Hepatocyte (in vitro differentiated cells): ENCODE measurements around the gene NPY. TPM values are rescaled to one million over a fixed set of nuclear protein-coding genes. Genes with fewer than 3 reads are reported as not detected.

Source experiments
- DNase-seq: peaks from one replicate; pipeline ENCODE4 v3.0.0-alpha.2; 2016; ENCODE audit warnings: low spot score
- H2AFZ ChIP-seq: fragments of 200-600 bp; sonication (generic); 2 replicates; pipeline ENCODE4 v1.6.0; 2016; ENCODE audit warnings: antibody characterized with exemption, mild to moderate bottlenecking
- H3K27ac ChIP-seq: fragments of 200-600 bp; sonication (generic); 2 replicates; pipeline ENCODE4 v1.5.1; 2016; ENCODE audit warnings: mild to moderate bottlenecking
- H3K27me3 ChIP-seq: fragments of 200-600 bp; sonication (generic); 2 replicates; pipeline ENCODE4 v1.6.1; 2016
- H3K36me3 ChIP-seq: fragments of 200-600 bp; sonication (generic); replicated peaks from 2 replicates; pipeline ENCODE4 v1.5.1; 2016; ENCODE audit warnings: low read depth; ENCODE audit not compliant: insufficient read depth
- H3K4me1 ChIP-seq: fragments of 200-600 bp; sonication (generic); 2 replicates; pipeline ENCODE4 v1.5.1; 2016; ENCODE audit warnings: mild to moderate bottlenecking, moderate library complexity; ENCODE audit not compliant: insufficient read depth
- H3K4me2 ChIP-seq: fragments of 200-600 bp; sonication (generic); 2 replicates; pipeline ENCODE4 v1.6.0; 2016
- H3K4me3 ChIP-seq: fragments of 200-600 bp; sonication (generic); 2 replicates; pipeline ENCODE4 v1.5.1; 2016; ENCODE audit warnings: mild to moderate bottlenecking
- H3K79me2 ChIP-seq: fragments of 200-600 bp; sonication (generic); 2 replicates; pipeline ENCODE4 v1.6.0; 2017; ENCODE audit warnings: mild to moderate bottlenecking
- H3K9me2 ChIP-seq: fragments of 200-600 bp; sonication (generic); replicated peaks from 2 replicates; pipeline ENCODE4 v1.6.0; 2017; ENCODE audit warnings: mild to moderate bottlenecking; ENCODE audit not compliant: insufficient read depth
- H3K9me3 ChIP-seq: fragments of 200-600 bp; sonication (generic); 2 replicates; pipeline ENCODE4 v1.5.1; 2016; ENCODE audit warnings: low read depth, mild to moderate bottlenecking
- H4K20me1 ChIP-seq: fragments of 200-600 bp; sonication (generic); 2 replicates; pipeline ENCODE4 v1.6.0; 2016; ENCODE audit warnings: mild to moderate bottlenecking; ENCODE audit not compliant: insufficient read depth, poor library complexity, severe bottlenecking
- EZH2 ChIP-seq: fragments of 200-600 bp; sonication (generic); IDR thresholded peaks from 2 replicates; pipeline ENCODE4 v1.6.1; 2016; ENCODE audit warnings: antibody characterized with exemption, mild to moderate bottlenecking, borderline replicate concordance
- EZH2phosphoT487 ChIP-seq: fragments of 200-600 bp; sonication (generic); IDR thresholded peaks from one replicate; pipeline ENCODE4 v1.6.1; 2018; ENCODE audit warnings: antibody characterized with exemption, mild to moderate bottlenecking, low read depth, moderate library complexity; ENCODE audit not compliant: unreplicated experiment, severe bottlenecking
- whole genome bisulfite sequencing: methylation state at CpG from one replicate; pipeline ENCODE4 v1.1.6; 2016; ENCODE audit warnings: low lambda C conversion rate; ENCODE audit errors: missing lambda C conversion rate; 5-methylcytosine and 5-hydroxymethylcytosine counted together
- polyA plus RNA-seq: library from polyadenylated mRNA; unstranded; fragments of >200 nt; fragmentation: Nextera tagmentation; extraction: Ambion mirVana; gene quantifications from 2 replicates; pipeline ENCODE4 v1.2.1, GENCODE V29; 2016
- total RNA-seq: library from RNA; depleted of rRNA; stranded (reverse); fragments of >200 nt; gene quantifications from 2 replicates; pipeline ENCODE4 v1.2.3, GENCODE V29; 2014
- TF ChIP-seq, protein P1 (sequence below): fragments of 200-600 bp; sonication (generic); IDR thresholded peaks from 2 replicates; pipeline ENCODE4 v1.5.1; 2016; ENCODE audit warnings: antibody characterized with exemption, mild to moderate bottlenecking; ENCODE audit not compliant: poor library complexity

The NPY gene
- total and polyA plus RNA-seq, 2 experiments from 2014 or later: 9.4 to 19.8 TPM

GRCh38 chr7:24334627-24335026, 50.6 kb downstream of the NPY start:
- peaks cover 10% of the 10 kb centered on the region for H3K27me3 ChIP-seq
- DNase-seq: no peak
- H4K20me1 ChIP-seq: no peaks in the 10 kb centered on the region
- H3K9me2 ChIP-seq: no peaks in the 10 kb centered on the region
- H3K27ac ChIP-seq: no peak overlapping the region
- H2AFZ ChIP-seq: no peak overlapping the region
- no peaks in the 10 kb centered on the region for H3K9me3 ChIP-seq
- H3K36me3 ChIP-seq: no peaks in the 10 kb centered on the region
- H3K4me2 ChIP-seq: no peak overlapping the region
- H3K79me2 ChIP-seq: no peaks in the 10 kb centered on the region
- H3K4me3 ChIP-seq: no peak overlapping the region
- TF ChIP-seq EZH2phosphoT487 (no peak), EZH2 (no peak)
- TF ChIP-seq, protein P1, sequence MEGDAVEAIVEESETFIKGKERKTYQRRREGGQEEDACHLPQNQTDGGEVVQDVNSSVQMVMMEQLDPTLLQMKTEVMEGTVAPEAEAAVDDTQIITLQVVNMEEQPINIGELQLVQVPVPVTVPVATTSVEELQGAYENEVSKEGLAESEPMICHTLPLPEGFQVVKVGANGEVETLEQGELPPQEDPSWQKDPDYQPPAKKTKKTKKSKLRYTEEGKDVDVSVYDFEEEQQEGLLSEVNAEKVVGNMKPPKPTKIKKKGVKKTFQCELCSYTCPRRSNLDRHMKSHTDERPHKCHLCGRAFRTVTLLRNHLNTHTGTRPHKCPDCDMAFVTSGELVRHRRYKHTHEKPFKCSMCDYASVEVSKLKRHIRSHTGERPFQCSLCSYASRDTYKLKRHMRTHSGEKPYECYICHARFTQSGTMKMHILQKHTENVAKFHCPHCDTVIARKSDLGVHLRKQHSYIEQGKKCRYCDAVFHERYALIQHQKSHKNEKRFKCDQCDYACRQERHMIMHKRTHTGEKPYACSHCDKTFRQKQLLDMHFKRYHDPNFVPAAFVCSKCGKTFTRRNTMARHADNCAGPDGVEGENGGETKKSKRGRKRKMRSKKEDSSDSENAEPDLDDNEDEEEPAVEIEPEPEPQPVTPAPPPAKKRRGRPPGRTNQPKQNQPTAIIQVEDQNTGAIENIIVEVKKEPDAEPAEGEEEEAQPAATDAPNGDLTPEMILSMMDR: no peak
- 90% methylated on average over 3 of the region's 3 CpGs for WGBS
- H3K4me1 ChIP-seq: no peaks in the 10 kb centered on the region

DNA sequence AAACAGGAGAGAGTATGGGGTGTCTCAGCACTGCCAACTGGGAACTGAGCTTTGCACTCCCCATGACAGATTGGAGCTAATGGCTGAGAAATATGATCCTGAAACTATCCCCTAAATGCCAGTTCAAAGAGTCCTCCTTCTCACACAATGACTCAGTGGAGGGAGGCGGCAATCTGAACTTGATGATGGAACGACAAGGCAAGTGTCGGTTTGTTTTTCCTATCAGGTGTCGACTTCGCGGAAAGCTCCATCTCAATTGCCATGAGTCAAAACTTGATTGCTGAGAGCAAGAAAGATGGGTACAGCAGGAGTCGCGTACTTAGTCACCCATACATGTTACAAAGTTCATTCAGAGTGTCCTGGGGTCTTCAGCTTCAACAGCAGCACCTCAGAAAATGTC, 52.5 kb downstream of the NPY start:
- TF ChIP-seq, protein P1: no peak
- TF ChIP-seq EZH2: no peak
- TF ChIP-seq EZH2phosphoT487: no peak

GRCh38 chr7:24337180-24337579, 53.2 kb downstream of the NPY start:
- Histone ChIP-seq H3K36me3 (no peaks in the 10 kb centered on the region), H3K9me3 (no peaks in the 10 kb centered on the region), H3K4me1 (no peaks in the 10 kb centered on the region), H3K4me2 (no peak overlapping the region), H4K20me1 (no peaks in the 10 kb centered on the region), H3K27ac (no peak overlapping the region), H2AFZ (no peak overlapping the region), H3K27me3 (peaks cover 15% of the 10 kb centered on the region), H3K79me2 (no peaks in the 10 kb centered on the region), H3K9me2 (no peaks in the 10 kb centered on the region), H3K4me3 (no peak overlapping the region)
- TF ChIP-seq, protein P1: no peak
- no peak for TF ChIP-seq EZH2
- TF ChIP-seq EZH2phosphoT487: no peak
- DNase-seq: no peak
- WGBS: 28% methylated on average over 6 of the region's 6 CpGs

More for the DNA sequence above, 52.5 kb downstream of the NPY start:
- Histone ChIP-seq H3K27ac (peak overlapping the region; percentile 79), H3K4me1 (no peaks in the 10 kb centered on the region), H3K36me3 (no peaks in the 10 kb centered on the region), H3K4me2 (no peak overlapping the region), H3K27me3 (peaks cover 15% of the 10 kb centered on the region), H3K4me3 (no peak overlapping the region), H2AFZ (no peak overlapping the region), H4K20me1 (no peaks in the 10 kb centered on the region), H3K9me2 (no peaks in the 10 kb centered on the region), H3K79me2 (no peaks in the 10 kb centered on the region), H3K9me3 (no peaks in the 10 kb centered on the region)
- WGBS: 29% methylated on average over 8 of the region's 8 CpGs
- peak; percentile 63 for DNase-seq

DNA sequence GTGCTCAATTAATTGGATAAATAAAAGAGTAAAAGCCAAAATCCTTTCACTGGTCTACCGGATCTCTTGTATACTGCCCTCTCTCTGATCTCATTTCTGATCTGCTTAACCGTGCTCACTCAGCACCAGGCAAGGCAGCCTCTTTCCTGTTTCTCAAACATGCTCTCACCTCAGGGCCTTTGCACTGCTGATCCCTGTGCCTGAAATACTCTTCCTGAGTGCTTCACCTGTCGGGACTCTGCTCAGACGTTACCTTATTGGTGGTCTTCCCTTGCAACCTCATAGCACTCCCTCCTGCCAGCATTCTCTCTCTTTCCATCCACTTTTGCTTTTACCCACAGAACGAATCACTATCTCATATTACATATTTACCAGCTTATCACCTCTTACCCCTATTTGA, 55.6 kb downstream of the NPY start:
- Histone ChIP-seq H3K27me3 (peaks cover 15% of the 10 kb centered on the region), H2AFZ (no peak overlapping the region), H3K79me2 (no peaks in the 10 kb centered on the region), H3K9me3 (no peaks in the 10 kb centered on the region), H3K4me3 (no peak overlapping the region), H4K20me1 (no peaks in the 10 kb centered on the region), H3K4me2 (no peak overlapping the region), H3K9me2 (no peaks in the 10 kb centered on the region), H3K4me1 (no peaks in the 10 kb centered on the region), H3K36me3 (no peaks in the 10 kb centered on the region), H3K27ac (no peak overlapping the region)
- no peak for DNase-seq
- 84% methylated on average over 5 of the region's 5 CpGs for WGBS
- TF ChIP-seq EZH2 (no peak), EZH2phosphoT487 (no peak)
- TF ChIP-seq, protein P1: no peak
